GM12878 (cell line): ENCODE results near the gene MOXD1. TPM values are rescaled to one million over a fixed set of nuclear protein-coding genes. Genes with fewer than 3 reads are reported as not detected.

Experiments
- ATAC-seq: fragments of 200-7000 bp; cut with Tn5 transposase; 3 replicates; pipeline ENCODE4 v1.9.1; 2020; ENCODE audit warnings: mild to moderate bottlenecking, moderate library complexity
- BruUV-seq: library from RNA; stranded (reverse); fragments of 400-500 nt; replicated peaks from 2 replicates; lab custom pipeline; 2021; lab: Mats Ljungman, UMichigan
- CTCF ChIA-PET: fragments of 300-600 bp; sonication (Branson Sonifier 250); formaldehyde crosslinking; extraction: SDS; loops from one replicate; lab custom pipeline; 2021; ENCODE audit warnings: inconsistent platforms; lab: Yijun Ruan, JAX
- POLR2A ChIA-PET: fragments of 350-600 bp; formaldehyde crosslinking; extraction: SDS; loops from one replicate; lab custom pipeline; 2021; ENCODE audit warnings: inconsistent platforms; lab: Charles Lee
- RAD21 ChIA-PET: fragments of 300-600 bp; sonication (Branson Sonifier 250); formaldehyde crosslinking; loops from one replicate; lab custom pipeline; 2023; ENCODE audit warnings: antibody characterized with exemption; ENCODE audit not compliant: unreplicated experiment; lab: Charles Lee
- SMC1A ChIA-PET: fragments of 300-600 bp; sonication (Branson Sonifier 250); formaldehyde crosslinking; loops from one replicate; lab custom pipeline; 2023; ENCODE audit not compliant: unreplicated experiment, uncharacterized antibody; lab: Charles Lee
- DNase-seq: peaks from one replicate; pipeline ENCODE4 v3.0.0-alpha.2; 2011; ENCODE audit warnings: low read depth, low spot score
- FAIRE-seq: peaks from 3 replicates; lab custom pipeline; 2011; peaks lifted over from hg19 to GRCh38; lab: Jason Lieb, UNC
- H2AFZ ChIP-seq: 2 replicates; pipeline ENCODE4 v1.6.0; 2011; ENCODE audit warnings: low read depth, low read length, control low read depth; ENCODE audit not compliant: control insufficient read depth
- H3K27ac ChIP-seq: 2 replicates; pipeline ENCODE4 v1.5.1; 2011; ENCODE audit warnings: control low read depth; ENCODE audit not compliant: control insufficient read depth, insufficient read depth
- H3K27me3 ChIP-seq, 2 experiments: replicated peaks in 1 of 2; 2 replicates each; pipeline versions ENCODE4 v1.6.0 to v1.6.1; 2011; ENCODE audit warnings: low read length in 1 of 2; ENCODE audit not compliant: control insufficient read depth in 2 of 2, insufficient read depth in 2 of 2
- H3K36me3 ChIP-seq, 2 experiments: 2 replicates each; pipeline ENCODE4 v1.5.1; 2011; ENCODE audit warnings: low read length in 1 of 2; ENCODE audit not compliant: control insufficient read depth in 2 of 2, insufficient read depth in 2 of 2
- H3K4me1 ChIP-seq: 2 replicates; pipeline ENCODE4 v1.6.1; 2011; ENCODE audit warnings: mild to moderate bottlenecking, low read length, moderate library complexity, mixed read lengths; ENCODE audit not compliant: control insufficient read depth, insufficient read depth
- H3K4me2 ChIP-seq: 2 replicates; pipeline ENCODE4 v1.6.0; 2011; ENCODE audit warnings: control low read depth; ENCODE audit not compliant: control insufficient read depth, insufficient read depth
- H3K4me3 ChIP-seq: fragments of 200-600 bp; sonication (generic); 2 replicates; pipeline ENCODE4 v1.5.1; 2016
- H3K79me2 ChIP-seq: 2 replicates; pipeline ENCODE4 v1.6.0; 2011; ENCODE audit warnings: low read length; ENCODE audit not compliant: control insufficient read depth, insufficient read depth
- H3K9ac ChIP-seq: 2 replicates; pipeline ENCODE4 v1.8.0; 2011; ENCODE audit warnings: low read length, control low read depth, mixed read lengths; ENCODE audit not compliant: control insufficient read depth, insufficient read depth
- H3K9me3 ChIP-seq: replicated peaks from 3 replicates; pipeline ENCODE4 v1.5.1; 2011; ENCODE audit warnings: mild to moderate bottlenecking, low read length; ENCODE audit not compliant: control insufficient read depth, insufficient read depth
- H4K20me1 ChIP-seq: 2 replicates; pipeline ENCODE4 v1.6.0; 2011; ENCODE audit not compliant: control insufficient read depth, insufficient read depth
- ATF3 ChIP-seq: IDR thresholded peaks from 2 replicates; pipeline ENCODE4 v1.6.1; 2011; ENCODE audit warnings: low read depth, mild to moderate bottlenecking, low read length, moderate library complexity, borderline replicate concordance; ENCODE audit errors: extremely low read depth
- ATF7 ChIP-seq: fragments of 450-650 bp; IDR thresholded peaks from 2 replicates; pipeline ENCODE4 v1.6.1; 2016; ENCODE audit warnings: low read depth, mild to moderate bottlenecking
- BMI1 ChIP-seq: fragments of 450-650 bp; IDR thresholded peaks from 2 replicates; pipeline ENCODE4 v1.6.1; 2016; ENCODE audit warnings: mild to moderate bottlenecking, moderate library complexity, borderline replicate concordance
- BRCA1 ChIP-seq: IDR thresholded peaks from 2 replicates; pipeline ENCODE4 v1.6.1; 2011; ENCODE audit warnings: low read depth, low read length, improper control_type of control experiment
- ELK1 ChIP-seq: IDR thresholded peaks from 2 replicates; pipeline ENCODE4 v1.6.1; 2012; ENCODE audit warnings: low read depth, low read length, improper control_type of control experiment
- HDGF ChIP-seq: fragments of 450-650 bp; IDR thresholded peaks from 2 replicates; pipeline ENCODE4 v1.6.1; 2016; ENCODE audit warnings: antibody characterized with exemption
- IRF4 ChIP-seq: IDR thresholded peaks from 2 replicates; pipeline ENCODE4 v1.6.1; 2011; ENCODE audit warnings: low read depth, low read length
- IRF5 ChIP-seq: fragments of 450-650 bp; IDR thresholded peaks from 2 replicates; pipeline ENCODE4 v1.6.1; 2017; ENCODE audit warnings: borderline replicate concordance
- MAX ChIP-seq: IDR thresholded peaks from 2 replicates; pipeline ENCODE4 v1.6.1; 2012; ENCODE audit warnings: low read depth, low read length, improper control_type of control experiment
- NFYB ChIP-seq: IDR thresholded peaks from 2 replicates; pipeline ENCODE4 v1.6.1; 2011; ENCODE audit warnings: low read depth, mild to moderate bottlenecking, low read length, improper control_type of control experiment, moderate library complexity; ENCODE audit not compliant: insufficient read depth
- NR2C2 ChIP-seq: IDR thresholded peaks from 2 replicates; pipeline ENCODE4 v1.6.1; 2011; ENCODE audit warnings: borderline replicate concordance, low read depth; ENCODE audit not compliant: control insufficient read depth, insufficient read length
- NRF1 ChIP-seq: conservative IDR thresholded peaks from 2 replicates; pipeline ENCODE4 v1.6.1; 2011; ENCODE audit warnings: mild to moderate bottlenecking, low read depth, low read length, improper control_type of control experiment
- TAF1 ChIP-seq: IDR thresholded peaks from 2 replicates; pipeline ENCODE4 v1.6.1; 2011; ENCODE audit warnings: mild to moderate bottlenecking, low read depth, low read length, borderline replicate concordance
- YY1 ChIP-seq: IDR thresholded peaks from 2 replicates; pipeline ENCODE4 v1.6.1; 2011; ENCODE audit warnings: low read depth, mild to moderate bottlenecking, low read length
- ZBTB4 ChIP-seq: fragments of 450-650 bp; formaldehyde crosslinking; IDR thresholded peaks from 2 replicates; pipeline ENCODE4 v1.4.0; 2022; ENCODE audit warnings: mild to moderate bottlenecking, moderate library complexity
- WGBS: methylation state at CpG from one replicate; pipeline ENCODE4 v1.1.6; 2016; ENCODE audit warnings: low lambda C conversion rate; ENCODE audit not compliant: insufficient replicate concordance, insufficient coverage; ENCODE audit errors: missing lambda C conversion rate; 5-methylcytosine and 5-hydroxymethylcytosine counted together
- in situ Hi-C: fragments of 300-500 bp; cut with MboI; formaldehyde crosslinking; loops from 9 replicates; pipeline ENCODE4 v1.14.3; 2018; ENCODE audit warnings: mixed read lengths
- intact Hi-C: fragments of 100-400 bp; cut with micrococcal nuclease; formaldehyde crosslinking; loops from one replicate; pipeline ENCODE4 v1.14.2; 2022; ENCODE audit not compliant: unreplicated experiment
- polyA plus RNA-seq, 11 experiments: library from polyadenylated mRNA; depleted of rRNA in 4 of 11; unstranded in 6 of 11; stranded (reverse) in 5 of 11; fragments of >200 nt; fragmentation: Nextera tagmentation in 4 of 11; fragmentation: Illumina TruSeq in 1 of 11; extraction: Ambion mirVana in 4 of 11; extraction: Trizol in 1 of 11; gene quantifications; 1 replicate in 1 of 11; 2 replicates in 10 of 11; pipeline versions ENCODE4 v1.2.1 to v1.2.3, GENCODE V29; 2011 to 2016; ENCODE audit warnings: inconsistent platforms in 2 of 11, missing spikeins in 2 of 11, low read depth in 1 of 11
- total RNA-seq, 4 experiments: library from RNA; depleted of rRNA in 3 of 4; stranded (reverse); fragments of >200 nt in 3 of 4; fragmentation: Illumina TruSeq in 1 of 4; extraction: Trizol in 1 of 4; gene quantifications; 2 replicates each; pipeline versions ENCODE4 v1.2.1 to v1.2.3, GENCODE V29; 2013 to 2021

MOXD1 gene
- total and polyA plus RNA-seq, 10 of the 15 experiments (the other 5 are each of a cell fraction or from before 2014, with no cell fraction given) = 0.03 to 2.1 (median 0.64) TPM

GRCh38 chr6:132365281-132365907 lies 35.9 kb downstream of the MOXD1 start:
- no peaks in the 10 kb centered on the region; the same call in 1 of the 2 replicates for H4K20me1 ChIP-seq
- TF ChIP-seq NRF1 = no peak
- TF ChIP-seq TAF1 = no peak
- TF ChIP-seq NFYB = no peak
- no peak for TF ChIP-seq IRF5
- no peak for TF ChIP-seq BRCA1
- no peak for TF ChIP-seq ELK1
- TF ChIP-seq HDGF = no peak
- peak; percentile 99 for TF ChIP-seq IRF4
- no peak for TF ChIP-seq ATF3
- TF ChIP-seq YY1 = no peak
- TF ChIP-seq ATF7 = peak; percentile 85
- TF ChIP-seq MAX = no peak
- TF ChIP-seq ZBTB4 (CRISPR knock-in tag) = no peak
- peak; percentile 91 for TF ChIP-seq BMI1
- no peak for TF ChIP-seq NR2C2

More at GRCh38 chr6:132365281-132365907, 35.9 kb downstream of the MOXD1 start:
- Histone ChIP-seq H3K27me3 (peaks cover 0 to 3% of the 10 kb centered on the region in 2 experiments; a peak in 2 of 4 replicates), H3K9me3 (no peaks in the 10 kb centered on the region; the same call in 2 of the 3 replicates), H3K9ac (no peak overlapping the region), H3K4me3 (no peak overlapping the region), H3K4me1 (peaks cover 17% of the 10 kb centered on the region; the same call in 1 of the 2 replicates), H2AFZ (no peak overlapping the region), H3K36me3 (no peaks in the 10 kb centered on the region), H3K79me2 (no peaks in the 10 kb centered on the region), H3K4me2 (peak overlapping the region; percentile 72), H3K27ac (0 out of 2 replicates have a peak overlapping the region, but pooled peaks have one; percentile 35)
- ChIA-PET POLR2A (no interaction called here), SMC1A (interaction anchor here (0.6 to 3.1 kb wide), 7 partner anchors 10 to 124 kb away, joined by 3 to 9 read pairs (median 4); no protein-coding TSS in a partner anchor), CTCF (interaction anchor here (1.4 to 1.6 kb wide), 2 partner anchors 11 to 13 kb away, joined by 4 to 5 read pairs; no protein-coding TSS in a partner anchor), RAD21 (interaction anchor here (0.5 to 1.2 kb wide), 2 partner anchors 40 to 130 kb away, joined by 3 to 4 read pairs; no protein-coding TSS in a partner anchor)
- WGBS = 5% methylated on average over 4 of the region's 4 CpGs
- BruUV-seq = no TSS peak
- peak; percentile 81 for DNase-seq
- peak; percentile 97 for FAIRE-seq
- in situ Hi-C loops (no loop called here), intact Hi-C loops (loop anchor here (1.0 to 5.0 kb wide), 4 partner anchors 37 to 117 kb away; partner anchors contain the start of gene MOXD1)
- ATAC-seq = peak; percentile 96
